ENCODE data around the gene CASKIN2. TPM values are rescaled to one million over a fixed set of nuclear protein-coding genes. Genes with fewer than 3 reads are reported as not detected.

The CASKIN2 gene
- total RNA-seq = 0.77 and 1.1 TPM in 2 replicates

- intact Hi-C loops (cut with micrococcal nuclease) = loop anchor here (1.0 to 5.0 kb wide), 7 partner anchors 10 to 253 kb away; partner anchors contain the start of genes GGA3, GRB2, LLGL2 and MRPS7
Measured at GRCh38 chr17:75515496-75516254, at the start of gene CASKIN2. CASKIN2 (minus strand) TSS chr17:75515537; CDS start chr17:75513804, 1,733 bp downstream.

- intact Hi-C loops (cut with micrococcal nuclease) = no loop called here
Measured at GRCh38 chr17:75565066-75565465, 49.7 kb upstream of the CASKIN2 start.

GRCh38 chr17:75564195-75564594, 48.9 kb upstream of the CASKIN2 start:
- intact Hi-C loops (cut with micrococcal nuclease) = no loop called here

GRCh38 chr17:75563063-75563758, 47.9 kb upstream of the CASKIN2 start:
- intact Hi-C loops (cut with micrococcal nuclease) = no loop called here

- intact Hi-C loops (cut with micrococcal nuclease) = no loop called here
Measured at GRCh38 chr17:75561927-75562603, 46.7 kb upstream of the CASKIN2 start.

GRCh38 chr17:75559958-75560533, 44.7 kb upstream of the CASKIN2 start:
- intact Hi-C loops (cut with micrococcal nuclease) = no loop called here

GRCh38 chr17:75558666-75559530, 43.6 kb upstream of the CASKIN2 start:
- intact Hi-C loops (cut with micrococcal nuclease) = no loop called here

- intact Hi-C loops (cut with micrococcal nuclease) = no loop called here
Measured at GRCh38 chr17:75557852-75558665, 42.7 kb upstream of the CASKIN2 start.

- intact Hi-C loops (cut with micrococcal nuclease) = no loop called here
Measured at GRCh38 chr17:75557075-75557851, 41.9 kb upstream of the CASKIN2 start.

- intact Hi-C loops (cut with micrococcal nuclease) = no loop called here
Measured at GRCh38 chr17:75555679-75556153, 40.4 kb upstream of the CASKIN2 start.

GRCh38 chr17:75553295-75554110, 38.2 kb upstream of the CASKIN2 start:
- intact Hi-C loops (cut with micrococcal nuclease) = no loop called here

- intact Hi-C loops (cut with micrococcal nuclease) = no loop called here
Measured at GRCh38 chr17:75552425-75553294, 37.3 kb upstream of the CASKIN2 start.

- intact Hi-C loops (cut with micrococcal nuclease) = no loop called here
Measured at GRCh38 chr17:75551266-75551665, 35.9 kb upstream of the CASKIN2 start.

- intact Hi-C loops (cut with micrococcal nuclease) = no loop called here
Measured at GRCh38 chr17:75550139-75550465, 34.8 kb upstream of the CASKIN2 start.

- intact Hi-C loops (cut with micrococcal nuclease) = no loop called here
Measured at GRCh38 chr17:75549246-75550138, 34.2 kb upstream of the CASKIN2 start.

GRCh38 chr17:75548813-75549212, 33.5 kb upstream of the CASKIN2 start:
- intact Hi-C loops (cut with micrococcal nuclease) = no loop called here

All from T-helper 2 cell treated with Interferon-gamma antibody and Interleukin-4, amounts not matched to agents 100 ng/mL and 5 ng/mL, for 36 hours (primary cell).